Middle frontal gyrus (tissue), 1 donor: ENCODE data around the gene ZNF79.
"Not testable (repeated sequence)": the region's sequence is repeated elsewhere in the genome, so short reads cannot be mapped to it uniquely, and the experiment has no call there.

ENCODE experiments used
- DNase-seq: peaks from one replicate; pipeline ENCODE4 v3.0.0-alpha.2; 2015; ENCODE audit warnings: low spot score; ENCODE audit errors: extremely low spot score

ZNF79 gene

DNA sequence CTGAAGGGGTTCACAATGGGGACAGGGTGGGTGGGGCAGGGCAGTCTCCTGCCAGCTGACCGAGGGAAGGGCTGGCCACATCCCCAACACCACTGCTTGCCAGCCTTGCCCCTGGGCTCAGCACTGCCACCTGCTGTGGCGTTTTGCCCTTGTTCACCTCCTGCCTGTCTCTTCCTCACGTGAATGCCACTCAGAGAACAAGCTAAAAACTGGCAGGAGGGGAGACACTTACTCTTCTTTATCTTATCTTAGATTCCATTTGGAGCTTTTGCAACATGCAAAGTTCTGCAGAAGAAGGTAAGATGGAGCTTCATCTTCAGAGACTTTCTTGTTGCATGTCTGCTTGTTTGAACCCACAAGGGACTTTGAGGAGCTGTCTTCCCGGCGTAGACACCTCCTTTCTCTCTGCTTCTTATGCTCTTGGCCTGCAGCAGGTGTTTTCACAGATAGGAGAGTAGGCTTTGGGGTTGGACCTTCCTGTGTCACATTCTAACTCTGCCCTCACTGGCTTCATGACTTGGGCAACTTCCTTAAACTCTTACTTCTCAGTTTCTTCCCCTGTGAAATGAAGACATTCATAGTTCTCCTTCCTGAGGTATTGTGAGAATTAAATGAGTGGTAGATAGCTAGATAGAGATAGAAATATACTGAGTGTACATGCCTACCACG lies 31.3 kb downstream of the ZNF79 start:
- no peak for DNase-seq

- no peak for DNase-seq
Measured at GRCh38 chr9:127457191-127457878, 33.2 kb downstream of the ZNF79 start.

GRCh38 chr9:127458921-127459320 lies 34.7 kb downstream of the ZNF79 start:
- no peak for DNase-seq

DNA sequence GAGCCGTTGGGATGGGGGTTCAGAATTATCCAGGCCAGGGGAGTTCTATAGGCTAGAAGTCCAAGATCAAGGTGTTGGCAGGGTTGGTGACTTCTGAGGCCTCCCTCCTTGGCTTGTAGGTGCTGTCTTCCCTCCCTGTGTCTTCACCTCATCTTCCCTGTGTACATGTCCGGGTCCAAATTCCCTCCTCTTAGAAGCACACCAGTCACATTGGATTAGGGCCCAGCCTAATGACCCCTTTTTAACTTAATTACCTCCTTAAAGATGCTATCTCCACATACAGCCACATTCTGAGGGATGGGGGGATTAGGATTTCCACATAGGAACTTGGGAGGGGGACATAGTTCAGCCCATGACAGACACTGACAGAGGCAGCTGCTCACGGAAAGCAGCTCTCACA lies 39.2 kb downstream of the ZNF79 start:
- DNase-seq = no peak

GRCh38 chr9:127463911-127464310 lies 39.7 kb downstream of the ZNF79 start:
- DNase-seq = no peak

GRCh38 chr9:127466407-127466917 lies 42.3 kb downstream of the ZNF79 start:
- not testable (repeated sequence) for DNase-seq

GRCh38 chr9:127467621-127468020 lies 43.4 kb downstream of the ZNF79 start:
- DNase-seq = no peak

DNA sequence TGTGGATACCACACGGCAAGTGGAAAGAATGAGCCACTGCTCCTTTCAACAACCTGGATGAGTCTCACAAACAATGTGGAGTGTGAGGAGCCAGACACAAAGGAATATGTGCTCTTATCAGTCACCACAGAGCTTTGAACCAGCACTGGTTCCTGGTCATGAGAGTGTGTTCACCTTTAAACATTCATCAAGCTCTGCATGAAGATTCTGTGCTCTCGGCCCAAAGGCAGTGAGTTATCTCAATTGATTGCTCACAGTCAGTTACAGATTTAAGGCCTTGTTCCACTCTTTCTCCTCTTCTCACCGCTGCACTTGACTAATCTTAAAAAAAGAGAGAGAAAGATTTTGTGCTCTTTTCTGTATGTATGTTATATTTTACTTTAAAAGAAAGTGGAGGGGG lies 46.5 kb downstream of the ZNF79 start:
- DNase-seq = no peak

GRCh38 chr9:127473501-127473900 lies 49.3 kb downstream of the ZNF79 start:
- no peak for DNase-seq

DNA sequence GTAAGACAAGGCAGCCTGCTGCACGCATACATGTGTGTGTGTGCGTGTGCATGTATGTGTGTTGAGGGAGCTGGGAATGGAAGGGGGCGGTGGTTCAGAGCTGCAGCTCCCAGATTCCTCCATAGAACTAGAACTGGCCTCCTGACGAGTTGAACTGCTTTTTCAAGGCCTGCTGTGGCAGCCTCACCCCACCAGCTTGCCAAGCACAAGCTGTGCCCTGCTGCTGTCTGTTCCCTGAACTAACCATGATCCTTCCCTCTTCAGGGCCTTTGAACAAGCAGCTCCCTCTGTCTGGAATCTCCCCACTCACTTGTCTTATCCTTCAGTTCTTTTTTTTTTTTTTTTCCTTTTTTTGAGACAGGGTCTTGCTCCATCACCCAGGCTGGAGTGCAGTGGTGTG lies 49.8 kb downstream of the ZNF79 start:
- DNase-seq = no peak

DNA sequence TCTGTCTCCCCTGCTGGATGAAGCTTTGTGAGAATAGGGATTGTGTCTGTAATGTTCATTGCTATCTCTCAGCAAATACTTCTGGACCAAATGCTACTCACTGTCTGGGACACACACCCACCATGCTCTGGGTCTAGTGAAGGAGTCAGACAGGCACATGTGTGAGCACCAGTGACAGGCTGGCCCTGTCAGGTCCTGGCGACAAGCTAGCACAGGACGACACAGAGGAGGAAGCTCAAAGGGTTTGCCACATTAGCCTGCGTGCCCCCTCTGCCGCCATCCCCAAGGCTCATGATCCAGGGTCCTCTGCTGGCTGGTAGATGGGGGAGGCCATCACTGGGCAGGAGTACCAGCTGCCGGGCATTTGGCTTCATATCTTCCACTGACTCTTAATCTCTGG lies 50.4 kb downstream of the ZNF79 start:
- DNase-seq = no peak

DNA sequence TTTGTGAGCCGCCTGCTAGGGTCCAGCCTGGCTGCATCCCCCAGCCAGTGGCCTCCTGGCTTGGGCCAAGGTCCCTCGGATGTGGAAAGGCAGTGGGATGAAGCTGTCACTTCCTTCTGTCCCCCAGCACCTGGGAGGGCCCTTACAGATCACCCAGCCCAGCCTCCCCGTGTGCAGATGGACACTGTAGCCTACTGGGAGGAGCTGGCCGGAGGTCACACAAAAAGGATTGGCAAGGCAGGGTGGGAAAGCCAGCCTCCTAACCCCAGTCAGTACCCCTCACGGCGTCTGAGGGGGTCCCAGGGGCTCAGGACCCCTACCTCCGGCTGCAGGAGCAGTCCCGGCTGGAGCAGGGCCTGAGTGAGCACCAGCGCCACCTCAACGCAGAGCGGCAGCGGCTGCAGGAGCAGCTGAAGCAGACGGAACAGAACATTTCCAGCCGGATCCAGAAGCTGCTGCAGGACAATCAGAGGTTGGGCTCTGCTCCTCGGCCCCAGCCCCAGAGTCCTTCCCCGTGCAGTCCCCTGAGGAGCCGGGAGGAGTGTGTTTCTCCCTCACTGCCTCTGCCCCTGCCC lies 55.4 kb downstream of the ZNF79 start:
- DNase-seq = no peak

- DNase-seq = no peak
Measured at GRCh38 chr9:127482662-127483061, 58.5 kb downstream of the ZNF79 start.

GRCh38 chr9:127485995-127486394 lies 61.8 kb downstream of the ZNF79 start:
- no peak for DNase-seq

DNA sequence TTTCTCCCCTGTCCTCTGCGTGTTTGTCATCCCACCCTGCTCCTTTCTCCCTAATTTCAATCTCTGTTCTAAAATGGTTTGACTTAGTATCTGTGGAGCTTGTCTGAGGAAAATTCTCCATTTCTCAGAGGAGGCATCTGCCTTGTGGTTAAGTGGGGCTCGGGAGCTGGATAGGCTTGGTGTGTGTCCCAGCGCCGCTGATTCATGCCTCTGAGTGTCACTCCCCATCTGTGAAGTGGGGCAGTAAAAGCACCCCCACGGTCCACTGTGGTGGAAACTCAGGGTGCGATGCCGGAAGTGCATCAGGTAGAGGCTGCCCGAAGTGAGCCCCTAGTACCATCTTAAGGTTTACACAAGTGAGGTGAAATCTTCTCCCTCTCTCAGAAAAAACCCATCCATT lies 64.8 kb downstream of the ZNF79 start:
- no peak for DNase-seq

DNA sequence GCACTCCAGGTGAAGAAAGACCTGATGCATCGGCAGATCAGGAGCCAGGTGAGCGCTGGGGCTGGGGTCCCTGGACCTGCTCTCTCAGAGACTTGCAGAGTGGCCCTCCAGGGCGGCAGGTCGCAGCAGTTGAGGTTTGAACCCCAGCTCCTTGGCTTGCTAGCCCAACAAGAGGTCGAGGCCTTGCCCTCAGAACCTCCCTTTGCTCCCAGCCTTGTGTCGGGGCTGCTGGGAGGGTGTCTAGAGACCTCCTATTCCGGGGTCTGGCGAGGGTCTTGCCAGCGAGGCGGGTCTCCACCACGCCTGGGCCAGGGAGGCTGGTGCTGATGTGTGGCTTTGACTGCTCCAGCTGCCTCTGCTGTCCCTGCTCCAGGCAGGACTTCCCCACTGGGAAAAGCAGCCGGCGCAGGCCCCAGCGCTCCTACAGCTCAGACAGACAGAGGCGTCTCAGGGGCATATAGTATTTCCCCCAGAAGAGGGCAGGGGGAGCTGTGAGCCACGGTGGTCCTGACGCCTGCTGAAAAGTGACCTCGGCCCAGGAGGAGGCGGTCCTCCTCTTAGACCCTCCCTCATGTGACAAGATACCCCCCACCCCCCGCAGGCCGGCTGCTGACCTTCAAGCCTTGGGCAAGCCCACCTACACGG lies 65.4 kb downstream of the ZNF79 start:
- DNase-seq = no peak

DNA sequence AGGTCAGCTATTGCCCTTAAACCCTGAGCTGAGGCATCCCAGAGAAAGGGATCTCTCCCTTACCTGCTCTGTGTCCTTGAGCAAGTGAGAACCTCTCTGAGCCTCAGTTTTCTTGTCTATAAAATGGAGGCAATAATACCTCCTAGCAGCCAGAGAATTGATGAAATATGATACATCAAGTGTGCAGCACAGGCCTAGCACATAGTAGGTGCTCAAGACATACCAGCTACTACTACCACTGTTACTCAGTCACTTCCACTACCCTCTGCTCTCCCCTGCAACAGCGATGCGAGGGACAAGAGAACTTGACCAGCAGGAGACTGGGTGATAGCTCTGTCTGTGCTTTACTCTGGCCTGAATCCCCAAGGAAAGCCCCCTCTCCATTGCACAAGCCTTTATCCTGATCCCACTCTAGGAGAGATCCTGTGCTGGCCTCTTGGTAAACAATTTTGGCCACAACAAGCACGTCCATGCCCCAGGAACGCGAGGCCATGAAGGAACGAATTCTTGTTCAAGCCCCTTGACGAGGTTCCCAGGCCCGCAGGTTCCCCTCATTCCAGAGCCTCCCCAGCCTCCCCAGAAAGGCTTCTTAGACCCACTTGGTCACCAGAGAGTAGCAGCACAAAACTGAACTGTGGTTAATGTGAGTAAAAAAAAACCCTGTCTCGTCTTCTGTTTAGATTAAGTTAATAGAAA lies 66.5 kb downstream of the ZNF79 start:
- no peak for DNase-seq

DNA sequence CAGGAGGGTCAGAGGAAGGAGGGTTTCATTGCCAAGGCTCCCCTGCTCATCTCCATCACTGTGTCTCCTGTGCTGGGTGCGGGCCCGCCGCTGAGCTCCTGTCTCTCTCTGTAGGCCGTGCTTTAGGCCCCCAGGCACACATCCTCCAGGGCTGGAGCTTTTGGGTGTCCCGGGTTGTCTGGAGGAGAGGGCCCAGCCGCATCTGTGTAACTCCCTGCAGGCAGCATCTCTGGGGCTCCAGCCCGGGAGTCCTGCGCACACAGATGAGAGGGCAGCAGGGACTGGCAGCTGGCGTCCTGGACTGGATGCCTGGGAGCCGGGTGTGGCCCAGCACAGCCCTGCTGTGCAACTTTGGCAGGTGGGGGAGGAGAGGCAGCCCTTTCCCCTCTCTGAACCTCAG lies 67.3 kb downstream of the ZNF79 start:
- no peak for DNase-seq

DNA sequence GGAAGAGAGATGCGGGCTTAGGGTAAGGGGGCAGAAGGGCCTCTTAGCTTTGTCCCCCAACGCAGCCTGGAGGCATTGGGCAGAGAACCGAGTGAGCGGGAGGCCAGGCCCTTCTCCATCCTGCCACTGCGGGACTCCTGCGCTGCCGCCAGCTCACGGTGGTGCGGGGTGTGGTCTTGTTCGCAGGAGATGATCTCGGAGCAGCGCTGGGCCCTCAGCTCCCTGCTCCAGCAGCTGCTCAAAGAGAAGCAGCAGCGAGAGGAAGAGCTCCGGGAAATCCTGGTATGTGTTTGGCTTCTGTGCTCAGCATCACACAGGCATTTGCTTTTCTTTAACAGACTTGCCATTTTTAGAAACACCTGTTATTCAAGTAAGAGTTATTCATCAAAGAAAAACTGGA lies 68.4 kb downstream of the ZNF79 start:
- DNase-seq = no peak

DNA sequence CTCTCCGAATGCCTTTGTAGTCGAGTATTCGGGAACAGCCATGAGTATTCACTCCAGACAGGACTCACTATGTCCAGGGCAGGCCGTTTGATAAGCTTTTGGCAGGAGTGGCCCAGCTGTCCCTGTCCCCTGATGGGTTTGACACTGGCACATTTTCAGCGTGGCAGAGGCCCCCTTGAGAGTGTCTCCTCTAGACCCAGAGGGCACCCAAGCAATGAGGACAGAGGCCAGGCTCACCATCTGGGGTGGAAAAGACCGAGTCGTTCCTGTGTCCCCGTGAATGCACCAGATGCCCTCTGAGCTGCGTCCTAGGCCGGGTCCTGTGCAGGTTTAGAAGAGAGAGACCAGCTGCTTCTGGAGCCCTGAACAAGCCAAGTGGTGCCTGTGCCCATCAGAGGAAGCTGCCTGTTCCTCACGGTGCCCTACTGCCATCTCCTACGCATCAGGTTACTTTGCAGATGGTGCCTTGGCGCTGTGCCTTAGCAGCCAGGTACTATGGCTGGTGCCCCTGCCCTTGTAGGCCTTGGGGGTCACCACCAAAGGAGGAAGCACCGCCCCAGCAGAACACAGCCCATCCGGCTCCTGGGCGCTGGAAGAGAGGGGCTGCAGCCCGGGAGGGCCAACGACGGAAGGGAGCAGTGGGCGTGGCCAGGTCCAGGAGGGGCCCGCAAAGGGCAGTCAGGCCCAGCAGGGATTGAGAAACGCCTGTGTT lies 69.6 kb downstream of the ZNF79 start:
- DNase-seq = no peak

- DNase-seq = no peak
Measured at GRCh38 chr9:127494304-127494702, 70.1 kb downstream of the ZNF79 start.
